ENCODE results near the gene GNAI3.

The GNAI3 gene

DNA sequence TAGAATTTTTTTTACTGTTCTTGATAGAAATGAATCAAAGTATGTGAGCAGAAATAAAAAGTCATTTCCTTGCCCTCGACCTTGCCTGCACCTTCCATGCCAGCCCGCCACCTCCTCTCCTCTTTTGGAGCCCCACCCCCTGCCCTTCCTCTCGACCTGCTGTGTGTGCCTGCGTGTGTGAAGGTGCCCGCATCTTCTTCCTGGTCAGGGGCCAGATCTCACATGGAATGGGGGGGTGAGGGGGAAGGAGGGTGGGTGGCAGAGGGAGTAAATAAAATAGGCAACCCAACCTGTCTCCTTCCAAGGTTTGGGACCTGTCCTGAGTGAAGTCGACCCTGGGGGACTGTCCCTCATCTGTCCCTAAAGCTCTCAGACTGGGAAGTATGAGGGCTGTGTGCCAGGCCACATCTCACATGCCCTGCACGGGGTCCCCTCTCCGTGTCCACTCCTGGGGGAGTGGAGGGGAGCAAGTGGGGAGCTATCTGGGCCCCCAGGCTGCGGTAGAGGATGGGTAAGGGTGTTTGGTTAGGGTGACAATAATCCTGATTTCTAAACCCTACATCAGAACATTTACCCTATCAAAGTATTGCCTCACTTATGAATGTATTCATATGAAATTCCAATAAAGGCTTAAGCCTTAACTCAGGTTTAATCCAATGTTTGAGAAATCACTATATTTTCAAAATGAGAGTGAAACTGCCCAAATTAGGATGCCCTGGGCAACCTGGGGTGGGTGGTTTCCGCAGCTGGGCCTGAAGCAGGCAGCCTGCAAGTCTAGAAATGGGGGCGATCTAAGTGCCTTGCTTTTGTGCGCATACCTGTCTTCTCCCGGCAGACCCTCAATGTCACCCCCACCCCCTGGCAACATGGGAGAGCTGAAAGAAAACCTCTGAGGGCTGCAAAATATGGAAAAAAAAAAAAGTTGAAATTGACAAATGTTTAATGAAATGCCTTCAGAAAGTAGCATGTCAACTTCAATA, 86.6 kb downstream of the GNAI3 start:
- ChIA-PET POLR2A (ENCODE audit: low non-redundant PET) (no interaction called here), CTCF (interaction anchor here (0.6 kb wide), 1 partner anchor 136 kb away, joined by 4 read pairs; no protein-coding TSS in a partner anchor)
- TF ChIP-seq, protein P1, sequence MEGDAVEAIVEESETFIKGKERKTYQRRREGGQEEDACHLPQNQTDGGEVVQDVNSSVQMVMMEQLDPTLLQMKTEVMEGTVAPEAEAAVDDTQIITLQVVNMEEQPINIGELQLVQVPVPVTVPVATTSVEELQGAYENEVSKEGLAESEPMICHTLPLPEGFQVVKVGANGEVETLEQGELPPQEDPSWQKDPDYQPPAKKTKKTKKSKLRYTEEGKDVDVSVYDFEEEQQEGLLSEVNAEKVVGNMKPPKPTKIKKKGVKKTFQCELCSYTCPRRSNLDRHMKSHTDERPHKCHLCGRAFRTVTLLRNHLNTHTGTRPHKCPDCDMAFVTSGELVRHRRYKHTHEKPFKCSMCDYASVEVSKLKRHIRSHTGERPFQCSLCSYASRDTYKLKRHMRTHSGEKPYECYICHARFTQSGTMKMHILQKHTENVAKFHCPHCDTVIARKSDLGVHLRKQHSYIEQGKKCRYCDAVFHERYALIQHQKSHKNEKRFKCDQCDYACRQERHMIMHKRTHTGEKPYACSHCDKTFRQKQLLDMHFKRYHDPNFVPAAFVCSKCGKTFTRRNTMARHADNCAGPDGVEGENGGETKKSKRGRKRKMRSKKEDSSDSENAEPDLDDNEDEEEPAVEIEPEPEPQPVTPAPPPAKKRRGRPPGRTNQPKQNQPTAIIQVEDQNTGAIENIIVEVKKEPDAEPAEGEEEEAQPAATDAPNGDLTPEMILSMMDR (conservative IDR thresholded peaks at IDR 0.05; ENCODE audit: low read depth): no peak
- no peak overlapping the region for H3K27ac ChIP-seq
- DNase-seq (ENCODE audit: low spot score): no peak

DNA sequence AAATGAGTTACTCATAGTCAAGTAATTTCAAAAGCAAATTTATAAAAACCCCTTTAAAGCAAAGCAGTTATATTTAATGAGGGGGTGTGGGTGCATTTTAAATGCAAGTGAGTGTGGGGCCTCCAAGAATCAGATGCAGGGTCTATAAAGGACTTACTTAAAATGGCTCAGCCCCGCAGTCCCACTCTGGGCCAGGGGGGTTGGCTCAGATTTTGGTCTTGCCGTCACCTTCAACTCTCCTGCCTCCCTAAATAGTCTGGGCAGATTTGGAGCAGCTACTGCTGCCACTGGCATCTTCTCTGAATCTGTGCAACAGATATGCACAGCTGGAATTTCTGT, 87.4 kb downstream of the GNAI3 start:
- no peak for DNase-seq (ENCODE audit: low spot score)
- no peak overlapping the region for H3K27ac ChIP-seq
- TF ChIP-seq, protein P1 (conservative IDR thresholded peaks at IDR 0.05; ENCODE audit: low read depth): no peak
- POLR2A ChIA-PET (ENCODE audit: low non-redundant PET): no interaction called here
- CTCF ChIA-PET: interaction anchor here (6.6 kb wide), 1 partner anchor 139 kb away, joined by 97 read pairs; no protein-coding TSS in a partner anchor

DNA sequence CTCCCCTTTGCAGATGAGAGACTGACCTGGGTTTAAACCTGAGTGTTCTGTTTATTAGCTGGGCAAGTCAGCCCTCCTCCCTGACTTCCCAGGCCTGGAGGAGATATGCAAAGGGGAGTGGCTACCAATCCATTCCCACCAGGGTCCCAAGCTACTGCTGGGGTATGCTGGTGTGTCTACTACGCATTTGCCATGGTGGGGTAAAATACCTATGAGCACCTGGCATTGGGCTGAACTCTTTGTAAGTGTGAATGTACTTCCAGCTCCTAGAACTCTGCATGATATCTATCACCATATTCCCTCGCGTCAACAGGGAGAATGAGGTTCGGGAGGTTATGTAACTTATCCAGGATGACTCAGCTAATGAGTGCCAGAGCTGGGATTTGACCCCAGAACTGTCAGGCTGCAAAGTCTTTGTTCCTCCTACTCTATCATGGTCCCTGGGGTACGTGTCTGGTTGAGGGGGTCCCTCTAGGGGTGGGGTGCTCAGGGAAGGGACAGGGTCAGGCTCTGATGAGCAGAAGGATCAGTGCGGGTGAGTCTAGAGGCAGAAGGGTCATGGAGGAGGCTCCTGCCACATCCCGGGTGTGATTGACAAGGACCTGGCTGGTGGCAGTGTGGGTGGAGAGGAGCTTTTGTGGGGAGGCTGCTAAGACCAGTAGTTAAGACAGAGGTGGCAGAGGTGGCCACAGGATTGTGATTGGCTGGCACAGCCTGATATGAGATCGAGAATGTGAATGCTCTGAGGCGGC, 88.0 kb downstream of the GNAI3 start:
- ChIA-PET CTCF (interaction anchor here (0.6 to 6.6 kb wide), 2 partner anchors 90 to 138 kb away, joined by 3 to 97 read pairs; no protein-coding TSS in a partner anchor), POLR2A (ENCODE audit: low non-redundant PET) (no interaction called here)
- DNase-seq (ENCODE audit: low spot score): no peak
- no peak overlapping the region for H3K27ac ChIP-seq
- TF ChIP-seq, protein P1 (conservative IDR thresholded peaks at IDR 0.05; ENCODE audit: low read depth): no peak

DNA sequence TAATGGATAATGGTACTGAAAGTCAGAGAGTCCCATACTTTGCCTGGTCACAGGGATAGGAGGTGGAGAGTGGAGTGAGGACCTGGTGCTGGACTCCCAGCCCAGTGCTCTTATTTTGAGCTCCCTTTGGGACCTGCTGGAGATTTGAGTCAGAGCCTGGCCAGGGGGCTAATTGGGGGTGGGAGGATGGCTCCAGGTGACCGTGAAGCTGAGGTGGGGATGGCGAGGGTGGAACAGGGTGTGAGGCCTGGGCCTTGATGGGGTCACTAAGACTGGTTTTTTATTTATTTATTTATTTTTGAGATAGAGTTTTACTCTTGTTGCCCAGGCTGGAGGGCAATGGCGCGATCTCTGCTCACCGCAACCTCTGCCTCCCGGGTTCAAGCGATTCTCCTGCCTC, 89.0 kb downstream of the GNAI3 start:
- ChIA-PET CTCF (interaction anchor here (0.7 to 6.6 kb wide), 2 partner anchors 137 to 347 kb away, joined by 4 to 97 read pairs; partner anchors contain the start of gene AHCYL1), POLR2A (ENCODE audit: low non-redundant PET) (interaction anchor here (0.6 kb wide), 1 partner anchor 610 kb away, joined by 4 read pairs; no protein-coding TSS in a partner anchor)
- TF ChIP-seq, protein P1 (conservative IDR thresholded peaks at IDR 0.05; ENCODE audit: low read depth): no peak
- no peak overlapping the region for H3K27ac ChIP-seq
- no peak for DNase-seq (ENCODE audit: low spot score)

DNA sequence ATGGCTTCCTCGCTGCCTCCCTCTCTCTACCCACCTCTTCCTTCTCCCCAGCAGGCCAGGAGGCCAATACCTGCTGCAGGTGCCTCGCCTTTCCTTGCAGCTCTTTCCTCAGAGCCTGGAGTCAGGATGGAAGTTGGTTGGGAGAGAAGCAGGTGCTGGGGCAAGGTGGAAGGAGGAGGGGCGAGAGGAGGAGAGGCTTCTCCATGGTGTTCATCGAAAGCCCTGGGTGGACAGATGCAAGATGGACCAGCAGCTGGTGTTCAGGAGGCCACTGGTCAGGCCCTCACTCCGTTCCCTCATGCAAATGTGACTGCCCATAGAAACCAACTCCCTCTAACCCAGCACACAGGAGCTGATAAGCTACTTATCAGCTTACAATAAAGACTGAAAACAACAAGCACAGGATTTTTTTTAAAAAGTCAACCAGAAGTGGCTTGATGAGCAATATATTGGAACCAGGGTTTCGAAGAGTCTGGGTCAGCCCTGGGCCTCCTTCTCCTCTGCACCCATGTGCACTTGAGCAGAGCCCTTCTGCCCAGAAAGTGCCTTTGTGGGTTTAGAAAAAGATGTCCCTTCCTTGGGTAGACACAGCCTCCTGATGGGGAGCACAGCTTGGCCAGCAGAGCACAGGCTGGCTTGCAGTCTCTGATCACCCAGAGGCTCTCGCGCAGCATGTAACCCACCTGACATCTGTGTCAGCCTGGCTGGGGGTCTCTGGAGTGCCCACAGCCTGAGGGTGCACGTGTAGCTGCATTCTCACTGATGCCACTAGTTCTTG, 90.8 kb downstream of the GNAI3 start:
- no peak for DNase-seq (ENCODE audit: low spot score)
- ChIA-PET CTCF (interaction anchor here (0.6 to 6.6 kb wide), 12 partner anchors 8 to 345 kb away, joined by 3 to 97 read pairs (median 10); partner anchors contain the start of genes AHCYL1 and GNAI3), POLR2A (ENCODE audit: low non-redundant PET) (no interaction called here)
- H3K27ac ChIP-seq: no peak overlapping the region
- TF ChIP-seq, protein P1 (conservative IDR thresholded peaks at IDR 0.05; ENCODE audit: low read depth): no peak
